ENCODE measurements around the gene VPS16. TPM values are rescaled to one million over a fixed set of nuclear protein-coding genes. Genes with fewer than 3 reads are reported as not detected.

The VPS16 gene
- total RNA-seq, 1 donor from 2014 or later: 30.0 TPM

Other genes with a start within 250 kb of the VPS16 start
- 87.7 TPM for gene NOP56, start 188.1 kb upstream of the VPS16 start, total RNA-seq
- gene IDH3B, start 176.5 kb upstream of the VPS16 start, total RNA-seq: 71.0 TPM
- 23.1 TPM for gene EBF4, start 148.0 kb upstream of the VPS16 start, total RNA-seq
- 19.4 TPM for gene CPXM1, start 40.1 kb upstream of the VPS16 start, total RNA-seq
- gene C20orf141, start 25.8 kb upstream of the VPS16 start, total RNA-seq: not detected
- not detected for gene TMEM239, start 24.4 kb upstream of the VPS16 start, total RNA-seq
- gene PCED1A, start 90 bp upstream of the VPS16 start, total RNA-seq: 22.1 TPM
- gene PTPRA, start 32.7 kb downstream of the VPS16 start, total RNA-seq: 45.7 TPM
- gene GNRH2, start 202.9 kb downstream of the VPS16 start, total RNA-seq: not detected
- gene MRPS26, start 205.3 kb downstream of the VPS16 start, total RNA-seq: 52.3 TPM
- gene OXT, start 230.9 kb downstream of the VPS16 start, total RNA-seq: not detected
- gene AVP, start 244.0 kb downstream of the VPS16 start, total RNA-seq: not detected